ENCODE measurements around the gene RALGDS. TPM values are rescaled to one million over a fixed set of nuclear protein-coding genes. Genes with fewer than 3 reads are reported as not detected.

The RALGDS gene
- total and polyA plus RNA-seq, 2 experiments from 2014 or later = 8.6 to 20.3 TPM

DNA sequence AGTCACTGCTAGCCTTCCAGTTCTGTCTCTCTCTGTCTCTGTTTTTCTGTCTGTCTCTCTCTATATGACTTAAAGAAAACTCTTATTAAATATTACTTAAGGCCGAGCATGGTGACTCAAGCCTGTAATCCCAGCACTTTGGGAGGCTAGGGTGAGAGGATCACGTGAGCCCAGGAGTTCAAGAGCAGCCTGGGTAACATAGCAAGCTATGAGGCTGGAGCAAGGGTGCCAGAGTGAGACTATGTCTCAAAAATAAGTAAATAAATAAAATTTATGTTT lies 44.4 kb upstream of the RALGDS start (continued):
- TF ChIP-seq JUNB (IDR thresholded peaks at IDR 0.05; ENCODE audit: unreplicated experiment) (no peak), CREB1 (CRISPR knock-in tag; IDR thresholded peaks at IDR 0.05; ENCODE audit: low read depth) (no peak)

DNA sequence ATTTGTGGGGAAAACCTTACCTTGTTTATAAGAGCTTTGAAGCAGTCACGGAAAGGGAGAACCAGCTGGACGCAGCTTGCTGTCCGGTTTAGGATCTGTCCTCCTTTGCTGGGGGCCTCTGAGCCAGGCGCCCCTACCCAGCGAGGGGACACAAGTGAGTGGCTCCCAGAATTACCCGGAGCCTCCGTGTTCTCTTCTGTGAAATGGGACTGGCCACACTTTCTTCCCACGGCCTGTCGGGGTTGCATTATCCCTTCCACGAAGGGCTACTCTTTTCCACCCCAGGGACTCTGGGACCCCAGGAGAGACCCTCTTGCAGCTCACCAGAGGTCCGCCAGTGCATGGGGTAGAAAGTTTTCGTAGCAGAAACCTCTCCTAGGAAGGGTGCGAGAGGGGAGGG lies 43.2 kb upstream of the RALGDS start:
- H3K27ac Mint-ChIP-seq = no peak overlapping the region
- H3K4me2 ChIP-seq = peak overlapping the region; percentile 90
- peaks cover 9% of the 10 kb centered on the region; the same call in 1 of the 3 replicates for H3K36me3 Mint-ChIP-seq (ENCODE audit: low read depth)

More for the DNA sequence above, 43.2 kb upstream of the RALGDS start:
- H3K27ac ChIP-seq (ENCODE audit: low read depth) = no peak overlapping the region
- DNase-seq (ENCODE audit: low spot score) = no peak
- peak overlapping the region; percentile 74 for H3K4me3 Mint-ChIP-seq
- H3K9me3 Mint-ChIP-seq = no peaks in the 10 kb centered on the region
- no peaks in the 10 kb centered on the region for H3F3A ChIP-seq (replicated peaks; ENCODE audit: low read depth)
- H3K36me3 ChIP-seq (ENCODE audit: insufficient read depth) = no peaks in the 10 kb centered on the region
- H3K4me3 ChIP-seq = peak overlapping the region; percentile 89
- H2AFZ ChIP-seq = peak overlapping the region; percentile 95
- H3K9me2 ChIP-seq (ENCODE audit: insufficient read depth) = no peaks in the 10 kb centered on the region
- H3K4me1 ChIP-seq (ENCODE audit: insufficient read depth) = no peaks in the 10 kb centered on the region
- peaks cover 6% of the 10 kb centered on the region; the same call in 2 of the 3 replicates for H3K4me1 Mint-ChIP-seq
- peaks cover 27% of the 10 kb centered on the region for H3K27me3 Mint-ChIP-seq (ENCODE audit: insufficient read depth, low read depth, poor library complexity)
- TF ChIP-seq CREB1 (CRISPR knock-in tag; IDR thresholded peaks at IDR 0.05; ENCODE audit: low read depth) (no peak), ZNF114 (CRISPR knock-in tag; IDR thresholded peaks at IDR 0.05) (no peak), POLR2AphosphoS5 (IDR thresholded peaks at IDR 0.05; ENCODE audit: low read depth) (no peak), STAT1 (IDR thresholded peaks at IDR 0.05; ENCODE audit: unreplicated experiment) (no peak), JUNB (IDR thresholded peaks at IDR 0.05; ENCODE audit: unreplicated experiment) (no peak), EZH2 (IDR thresholded peaks at IDR 0.05; ENCODE audit: low read depth, unreplicated experiment) (no peak), ZNF331 (CRISPR knock-in tag; IDR thresholded peaks at IDR 0.05; ENCODE audit: low read depth) (no peak), NANOG (IDR thresholded peaks at IDR 0.05; ENCODE audit: borderline replicate concordance) (no peak), EZH2phosphoT487 (IDR thresholded peaks at IDR 0.05; ENCODE audit: unreplicated experiment) (no peak)
- TF ChIP-seq, protein P1, sequence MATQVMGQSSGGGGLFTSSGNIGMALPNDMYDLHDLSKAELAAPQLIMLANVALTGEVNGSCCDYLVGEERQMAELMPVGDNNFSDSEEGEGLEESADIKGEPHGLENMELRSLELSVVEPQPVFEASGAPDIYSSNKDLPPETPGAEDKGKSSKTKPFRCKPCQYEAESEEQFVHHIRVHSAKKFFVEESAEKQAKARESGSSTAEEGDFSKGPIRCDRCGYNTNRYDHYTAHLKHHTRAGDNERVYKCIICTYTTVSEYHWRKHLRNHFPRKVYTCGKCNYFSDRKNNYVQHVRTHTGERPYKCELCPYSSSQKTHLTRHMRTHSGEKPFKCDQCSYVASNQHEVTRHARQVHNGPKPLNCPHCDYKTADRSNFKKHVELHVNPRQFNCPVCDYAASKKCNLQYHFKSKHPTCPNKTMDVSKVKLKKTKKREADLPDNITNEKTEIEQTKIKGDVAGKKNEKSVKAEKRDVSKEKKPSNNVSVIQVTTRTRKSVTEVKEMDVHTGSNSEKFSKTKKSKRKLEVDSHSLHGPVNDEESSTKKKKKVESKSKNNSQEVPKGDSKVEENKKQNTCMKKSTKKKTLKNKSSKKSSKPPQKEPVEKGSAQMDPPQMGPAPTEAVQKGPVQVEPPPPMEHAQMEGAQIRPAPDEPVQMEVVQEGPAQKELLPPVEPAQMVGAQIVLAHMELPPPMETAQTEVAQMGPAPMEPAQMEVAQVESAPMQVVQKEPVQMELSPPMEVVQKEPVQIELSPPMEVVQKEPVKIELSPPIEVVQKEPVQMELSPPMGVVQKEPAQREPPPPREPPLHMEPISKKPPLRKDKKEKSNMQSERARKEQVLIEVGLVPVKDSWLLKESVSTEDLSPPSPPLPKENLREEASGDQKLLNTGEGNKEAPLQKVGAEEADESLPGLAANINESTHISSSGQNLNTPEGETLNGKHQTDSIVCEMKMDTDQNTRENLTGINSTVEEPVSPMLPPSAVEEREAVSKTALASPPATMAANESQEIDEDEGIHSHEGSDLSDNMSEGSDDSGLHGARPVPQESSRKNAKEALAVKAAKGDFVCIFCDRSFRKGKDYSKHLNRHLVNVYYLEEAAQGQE (IDR thresholded peaks at IDR 0.05; ENCODE audit: unreplicated experiment) = no peak
- TF ChIP-seq, protein P2, sequence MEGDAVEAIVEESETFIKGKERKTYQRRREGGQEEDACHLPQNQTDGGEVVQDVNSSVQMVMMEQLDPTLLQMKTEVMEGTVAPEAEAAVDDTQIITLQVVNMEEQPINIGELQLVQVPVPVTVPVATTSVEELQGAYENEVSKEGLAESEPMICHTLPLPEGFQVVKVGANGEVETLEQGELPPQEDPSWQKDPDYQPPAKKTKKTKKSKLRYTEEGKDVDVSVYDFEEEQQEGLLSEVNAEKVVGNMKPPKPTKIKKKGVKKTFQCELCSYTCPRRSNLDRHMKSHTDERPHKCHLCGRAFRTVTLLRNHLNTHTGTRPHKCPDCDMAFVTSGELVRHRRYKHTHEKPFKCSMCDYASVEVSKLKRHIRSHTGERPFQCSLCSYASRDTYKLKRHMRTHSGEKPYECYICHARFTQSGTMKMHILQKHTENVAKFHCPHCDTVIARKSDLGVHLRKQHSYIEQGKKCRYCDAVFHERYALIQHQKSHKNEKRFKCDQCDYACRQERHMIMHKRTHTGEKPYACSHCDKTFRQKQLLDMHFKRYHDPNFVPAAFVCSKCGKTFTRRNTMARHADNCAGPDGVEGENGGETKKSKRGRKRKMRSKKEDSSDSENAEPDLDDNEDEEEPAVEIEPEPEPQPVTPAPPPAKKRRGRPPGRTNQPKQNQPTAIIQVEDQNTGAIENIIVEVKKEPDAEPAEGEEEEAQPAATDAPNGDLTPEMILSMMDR (conservative IDR thresholded peaks at IDR 0.05; ENCODE audit: low read depth in 2 of 2) = no peak
- TF ChIP-seq, protein P3, sequence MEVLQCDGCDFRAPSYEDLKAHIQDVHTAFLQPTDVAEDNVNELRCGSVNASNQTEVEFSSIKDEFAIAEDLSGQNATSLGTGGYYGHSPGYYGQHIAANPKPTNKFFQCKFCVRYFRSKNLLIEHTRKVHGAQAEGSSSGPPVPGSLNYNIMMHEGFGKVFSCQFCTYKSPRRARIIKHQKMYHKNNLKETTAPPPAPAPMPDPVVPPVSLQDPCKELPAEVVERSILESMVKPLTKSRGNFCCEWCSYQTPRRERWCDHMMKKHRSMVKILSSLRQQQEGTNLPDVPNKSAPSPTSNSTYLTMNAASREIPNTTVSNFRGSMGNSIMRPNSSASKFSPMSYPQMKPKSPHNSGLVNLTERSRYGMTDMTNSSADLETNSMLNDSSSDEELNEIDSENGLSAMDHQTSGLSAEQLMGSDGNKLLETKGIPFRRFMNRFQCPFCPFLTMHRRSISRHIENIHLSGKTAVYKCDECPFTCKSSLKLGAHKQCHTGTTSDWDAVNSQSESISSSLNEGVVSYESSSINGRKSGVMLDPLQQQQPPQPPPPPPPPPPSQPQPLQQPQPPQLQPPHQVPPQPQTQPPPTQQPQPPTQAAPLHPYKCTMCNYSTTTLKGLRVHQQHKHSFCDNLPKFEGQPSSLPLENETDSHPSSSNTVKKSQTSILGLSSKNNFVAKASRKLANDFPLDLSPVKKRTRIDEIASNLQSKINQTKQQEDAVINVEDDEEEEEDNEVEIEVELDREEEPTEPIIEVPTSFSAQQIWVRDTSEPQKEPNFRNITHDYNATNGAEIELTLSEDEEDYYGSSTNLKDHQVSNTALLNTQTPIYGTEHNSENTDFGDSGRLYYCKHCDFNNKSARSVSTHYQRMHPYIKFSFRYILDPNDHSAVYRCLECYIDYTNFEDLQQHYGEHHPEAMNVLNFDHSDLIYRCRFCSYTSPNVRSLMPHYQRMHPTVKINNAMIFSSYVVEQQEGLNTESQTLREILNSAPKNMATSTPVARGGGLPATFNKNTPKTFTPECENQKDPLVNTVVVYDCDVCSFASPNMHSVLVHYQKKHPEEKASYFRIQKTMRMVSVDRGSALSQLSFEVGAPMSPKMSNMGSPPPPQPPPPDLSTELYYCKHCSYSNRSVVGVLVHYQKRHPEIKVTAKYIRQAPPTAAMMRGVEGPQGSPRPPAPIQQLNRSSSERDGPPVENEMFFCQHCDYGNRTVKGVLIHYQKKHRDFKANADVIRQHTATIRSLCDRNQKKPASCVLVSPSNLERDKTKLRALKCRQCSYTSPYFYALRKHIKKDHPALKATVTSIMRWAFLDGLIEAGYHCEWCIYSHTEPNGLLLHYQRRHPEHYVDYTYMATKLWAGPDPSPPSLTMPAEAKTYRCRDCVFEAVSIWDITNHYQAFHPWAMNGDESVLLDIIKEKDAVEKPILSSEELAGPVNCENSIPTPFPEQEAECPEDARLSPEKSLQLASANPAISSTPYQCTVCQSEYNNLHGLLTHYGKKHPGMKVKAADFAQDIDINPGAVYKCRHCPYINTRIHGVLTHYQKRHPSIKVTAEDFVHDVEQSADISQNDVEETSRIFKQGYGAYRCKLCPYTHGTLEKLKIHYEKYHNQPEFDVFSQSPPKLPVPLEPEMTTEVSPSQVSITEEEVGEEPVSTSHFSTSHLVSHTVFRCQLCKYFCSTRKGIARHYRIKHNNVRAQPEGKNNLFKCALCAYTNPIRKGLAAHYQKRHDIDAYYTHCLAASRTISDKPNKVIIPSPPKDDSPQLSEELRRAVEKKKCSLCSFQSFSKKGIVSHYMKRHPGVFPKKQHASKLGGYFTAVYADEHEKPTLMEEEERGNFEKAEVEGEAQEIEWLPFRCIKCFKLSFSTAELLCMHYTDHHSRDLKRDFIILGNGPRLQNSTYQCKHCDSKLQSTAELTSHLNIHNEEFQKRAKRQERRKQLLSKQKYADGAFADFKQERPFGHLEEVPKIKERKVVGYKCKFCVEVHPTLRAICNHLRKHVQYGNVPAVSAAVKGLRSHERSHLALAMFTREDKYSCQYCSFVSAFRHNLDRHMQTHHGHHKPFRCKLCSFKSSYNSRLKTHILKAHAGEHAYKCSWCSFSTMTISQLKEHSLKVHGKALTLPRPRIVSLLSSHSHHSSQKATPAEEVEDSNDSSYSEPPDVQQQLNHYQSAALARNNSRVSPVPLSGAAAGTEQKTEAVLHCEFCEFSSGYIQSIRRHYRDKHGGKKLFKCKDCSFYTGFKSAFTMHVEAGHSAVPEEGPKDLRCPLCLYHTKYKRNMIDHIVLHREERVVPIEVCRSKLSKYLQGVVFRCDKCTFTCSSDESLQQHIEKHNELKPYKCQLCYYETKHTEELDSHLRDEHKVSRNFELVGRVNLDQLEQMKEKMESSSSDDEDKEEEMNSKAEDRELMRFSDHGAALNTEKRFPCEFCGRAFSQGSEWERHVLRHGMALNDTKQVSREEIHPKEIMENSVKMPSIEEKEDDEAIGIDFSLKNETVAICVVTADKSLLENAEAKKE (CRISPR knock-in tag; IDR thresholded peaks at IDR 0.05) = no peak
- TF ChIP-seq, protein P4, sequence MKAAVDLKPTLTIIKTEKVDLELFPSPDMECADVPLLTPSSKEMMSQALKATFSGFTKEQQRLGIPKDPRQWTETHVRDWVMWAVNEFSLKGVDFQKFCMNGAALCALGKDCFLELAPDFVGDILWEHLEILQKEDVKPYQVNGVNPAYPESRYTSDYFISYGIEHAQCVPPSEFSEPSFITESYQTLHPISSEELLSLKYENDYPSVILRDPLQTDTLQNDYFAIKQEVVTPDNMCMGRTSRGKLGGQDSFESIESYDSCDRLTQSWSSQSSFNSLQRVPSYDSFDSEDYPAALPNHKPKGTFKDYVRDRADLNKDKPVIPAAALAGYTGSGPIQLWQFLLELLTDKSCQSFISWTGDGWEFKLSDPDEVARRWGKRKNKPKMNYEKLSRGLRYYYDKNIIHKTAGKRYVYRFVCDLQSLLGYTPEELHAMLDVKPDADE (IDR thresholded peaks at IDR 0.05) = no peak
- no peaks in the 10 kb centered on the region; the same call in 1 of the 2 replicates for H4K20me1 ChIP-seq (replicated peaks; ENCODE audit: insufficient read depth)
- no peaks in the 10 kb centered on the region for H3K79me2 ChIP-seq (replicated peaks; ENCODE audit: insufficient read depth)
- ATAC-seq = no peak
- peaks cover 13% of the 10 kb centered on the region for H3K27me3 ChIP-seq (ENCODE audit: insufficient read depth)
